Measurements from ENCODE around the gene EHMT1.

- TF ChIP-seq CTCF (IDR thresholded peaks at IDR 0.05) = no peak
- TF ChIP-seq POLR2A (IDR thresholded peaks at IDR 0.05) = no peak
- no peak for TF ChIP-seq POLR2AphosphoS5 (IDR thresholded peaks at IDR 0.05)
- TF ChIP-seq EP300 (IDR thresholded peaks at IDR 0.05) = no peak
Measured at GRCh38 chr9:137665226-137665625, 46.4 kb downstream of the EHMT1 start.
